CD14-positive monocyte (primary cell): ENCODE measurements around the gene ROPN1. TPM values are rescaled to one million over a fixed set of nuclear protein-coding genes. Genes with fewer than 3 reads are reported as not detected.

Experiments
- DNase-seq, 3 donors: peaks; one replicate each; pipeline ENCODE4 v3.0.0-alpha.2; 2011 to 2022
- H2AFZ ChIP-seq: 2 replicates; pipeline ENCODE4 v1.6.0; 2012; ENCODE audit warnings: mild to moderate bottlenecking, low read depth, low read length, inconsistent platforms; ENCODE audit not compliant: insufficient read depth, poor library complexity, severe bottlenecking
- H3K27ac ChIP-seq, 2 donors: 1 replicate in 1 of 2; 2 replicates in 1 of 2; pipeline ENCODE4 v1.5.1; 2012 to 2013; ENCODE audit warnings: low read length in 2 of 2, control low read depth in 1 of 2, inconsistent platforms in 1 of 2, low read depth in 1 of 2, mild to moderate bottlenecking in 1 of 2
- H3K27me3 ChIP-seq, 2 donors: one replicate each; pipeline versions ENCODE4 v1.6.0 to v1.6.1; 2011 to 2013; ENCODE audit warnings: low read length in 2 of 2; ENCODE audit not compliant: control insufficient read depth in 2 of 2, insufficient read depth in 2 of 2
- H3K36me3 ChIP-seq, 2 donors: replicated peaks in 1 of 2; 1 replicate in 1 of 2; 2 replicates in 1 of 2; pipeline versions ENCODE4 v1.5.1 to v1.6.1; 2012 to 2013; ENCODE audit warnings: low read length in 2 of 2, control low read depth in 1 of 2, inconsistent platforms in 1 of 2, mild to moderate bottlenecking in 1 of 2; ENCODE audit not compliant: insufficient read depth in 2 of 2, control insufficient read depth in 1 of 2
- H3K4me1 ChIP-seq, 2 donors: 1 replicate in 1 of 2; 2 replicates in 1 of 2; pipeline versions ENCODE4 v1.5.1 to v1.6.1; 2012 to 2013; ENCODE audit warnings: low read length in 2 of 2, control low read depth in 1 of 2, inconsistent platforms in 1 of 2, mild to moderate bottlenecking in 1 of 2, moderate library complexity in 1 of 2; ENCODE audit not compliant: insufficient read depth in 2 of 2, control insufficient read depth in 1 of 2
- H3K4me2 ChIP-seq: replicated peaks from 2 replicates; pipeline ENCODE3; 2012; ENCODE audit warnings: low read length, moderate library complexity, mild to moderate bottlenecking; ENCODE audit not compliant: poor library complexity, severe bottlenecking; ENCODE audit errors: extremely low read depth
- H3K4me3 ChIP-seq, 3 experiments: fragments of 200-600 bp in 1 of 3; sonication (generic) in 1 of 3; replicated peaks in 1 of 3; 1 replicate in 2 of 3; 2 replicates in 1 of 3; pipeline ENCODE4 v1.5.1; 2011 to 2013; ENCODE audit warnings: low read length in 3 of 3, mild to moderate bottlenecking in 3 of 3, control low read depth in 2 of 3, low read depth in 2 of 3, inconsistent platforms in 1 of 3, moderate library complexity in 1 of 3
- H3K79me2 ChIP-seq: 2 replicates; pipeline ENCODE4 v1.6.0; 2012; ENCODE audit warnings: mild to moderate bottlenecking, control low read depth, inconsistent platforms, low read length, moderate library complexity; ENCODE audit not compliant: insufficient read depth
- H3K9ac ChIP-seq: 2 replicates; pipeline ENCODE4 v1.6.0; 2017; ENCODE audit warnings: low read length, mild to moderate bottlenecking; ENCODE audit not compliant: insufficient read depth, poor library complexity, severe bottlenecking
- H3K9me3 ChIP-seq, 2 donors: replicated peaks in 1 of 2; 1 replicate in 1 of 2; 2 replicates in 1 of 2; pipeline versions ENCODE4 v1.5.1 to v1.6.1; 2012 to 2013; ENCODE audit warnings: low read length in 2 of 2, control low read depth in 1 of 2; ENCODE audit not compliant: control insufficient read depth in 1 of 2, insufficient read depth in 1 of 2
- H4K20me1 ChIP-seq: 2 replicates; pipeline ENCODE4 v1.6.0; 2012; ENCODE audit warnings: mild to moderate bottlenecking, low read length, control low read depth, moderate library complexity; ENCODE audit not compliant: insufficient read depth
- H3K27ac Mint-ChIP-seq, 7 donors: one replicate each; pipeline ENCODE4 v1.8.0; 2020; ENCODE audit warnings: mild to moderate bottlenecking in 7 of 7, mixed read lengths in 7 of 7, moderate library complexity in 6 of 7, inconsistent platforms in 2 of 7
- H3K27me3 Mint-ChIP-seq, 3 donors: one replicate each; pipeline ENCODE4 v1.8.0; 2021 to 2022; ENCODE audit warnings: low read depth in 3 of 3, mild to moderate bottlenecking in 3 of 3, mixed read lengths in 3 of 3, moderate library complexity in 3 of 3, inconsistent platforms in 1 of 3
- H3K36me3 Mint-ChIP-seq, 2 donors: one replicate each; pipeline ENCODE4 v1.8.0; 2020; ENCODE audit warnings: mixed read lengths in 2 of 2, inconsistent platforms in 1 of 2, mild to moderate bottlenecking in 1 of 2
- H3K4me1 Mint-ChIP-seq: one replicate; pipeline ENCODE4 v1.8.0; 2020; ENCODE audit warnings: mild to moderate bottlenecking, mixed read lengths
- H3K4me3 Mint-ChIP-seq, 2 donors: one replicate each; pipeline ENCODE4 v1.8.0; 2020; ENCODE audit warnings: mild to moderate bottlenecking in 2 of 2, mixed read lengths in 2 of 2, moderate library complexity in 1 of 2
- H3K9me3 Mint-ChIP-seq, 7 donors: one replicate each; pipeline ENCODE4 v1.8.0; 2020 to 2022; ENCODE audit warnings: mixed read lengths in 7 of 7, mild to moderate bottlenecking in 6 of 7, moderate library complexity in 6 of 7, inconsistent platforms in 2 of 7
- WGBS: methylation state at CpG from one replicate; pipeline ENCODE4 v1.1.5; 2013; ENCODE audit warnings: missing lambda C conversion rate; ENCODE audit not compliant: insufficient coverage; 5-methylcytosine and 5-hydroxymethylcytosine counted together
- intact Hi-C, 2 donors: fragments of 100-400 bp; cut with micrococcal nuclease; formaldehyde crosslinking; loops; one replicate each; pipeline versions ENCODE4 v1.15.0 to v1.15.1; 2023
- polyA plus RNA-seq, 3 donors: library from polyadenylated mRNA; depleted of rRNA in 1 of 3; unstranded in 2 of 3; stranded (reverse) in 1 of 3; fragments of 300-500 nt in 2 of 3; fragments of >200 nt in 1 of 3; fragmentation: Illumina TruSeq in 2 of 3; gene quantifications; 1 replicate in 2 of 3; 2 replicates in 1 of 3; pipeline ENCODE4 v1.2.3, GENCODE V29; 2012 to 2021
- TF ChIP-seq, protein P1 (sequence below): fragments of 200-600 bp; IDR thresholded peaks from one replicate; pipeline ENCODE4 v1.8.0; 2022; ENCODE audit warnings: antibody characterized with exemption, mild to moderate bottlenecking

ROPN1 gene
- polyA plus RNA-seq, 3 donors = not detected

DNA sequence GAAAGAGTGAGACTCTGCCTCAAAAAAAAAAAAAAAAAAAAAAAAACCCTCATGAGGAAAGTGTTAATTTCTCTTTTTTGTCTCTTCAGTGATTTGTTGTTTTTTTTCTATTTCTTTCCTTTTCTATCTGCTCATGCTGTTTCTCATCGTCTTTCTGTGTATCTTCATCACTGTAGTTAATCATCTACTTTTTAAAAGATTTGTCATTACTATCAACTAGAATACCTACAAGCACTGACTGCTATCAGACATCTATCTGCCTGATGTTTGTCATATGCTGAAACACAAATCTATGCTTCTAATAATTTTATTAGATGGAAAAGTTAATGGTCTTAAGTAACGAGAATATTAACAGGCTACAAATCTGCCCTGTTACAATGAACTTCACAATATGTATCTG lies 57.7 kb downstream of the ROPN1 start:
- H3K4me1 Mint-ChIP-seq = no peaks in the 10 kb centered on the region
- Histone ChIP-seq H3K79me2 (no peaks in the 10 kb centered on the region), H3K4me2 (no peak overlapping the region), H3K27me3 (no peaks in the 10 kb centered on the region), H3K27ac (no peak overlapping the region), H3K4me3 (no peak overlapping the region), H3K9me3 (no peaks in the 10 kb centered on the region), H3K9ac (no peak overlapping the region), H3K36me3 (peaks cover 13 to 36% of the 10 kb centered on the region in 2 donors), H4K20me1 (no peaks in the 10 kb centered on the region), H3K4me1 (no peaks in the 10 kb centered on the region), H2AFZ (no peak overlapping the region)
- no peak for DNase-seq
- H3K27ac Mint-ChIP-seq = peak overlapping the region in 1 of 7 donors; percentile 10
- no CpG with 5 or more reads among the region's 2 CpGs for WGBS
- no peaks in the 10 kb centered on the region for H3K9me3 Mint-ChIP-seq
- intact Hi-C loops = no loop called here
- TF ChIP-seq, protein P1, sequence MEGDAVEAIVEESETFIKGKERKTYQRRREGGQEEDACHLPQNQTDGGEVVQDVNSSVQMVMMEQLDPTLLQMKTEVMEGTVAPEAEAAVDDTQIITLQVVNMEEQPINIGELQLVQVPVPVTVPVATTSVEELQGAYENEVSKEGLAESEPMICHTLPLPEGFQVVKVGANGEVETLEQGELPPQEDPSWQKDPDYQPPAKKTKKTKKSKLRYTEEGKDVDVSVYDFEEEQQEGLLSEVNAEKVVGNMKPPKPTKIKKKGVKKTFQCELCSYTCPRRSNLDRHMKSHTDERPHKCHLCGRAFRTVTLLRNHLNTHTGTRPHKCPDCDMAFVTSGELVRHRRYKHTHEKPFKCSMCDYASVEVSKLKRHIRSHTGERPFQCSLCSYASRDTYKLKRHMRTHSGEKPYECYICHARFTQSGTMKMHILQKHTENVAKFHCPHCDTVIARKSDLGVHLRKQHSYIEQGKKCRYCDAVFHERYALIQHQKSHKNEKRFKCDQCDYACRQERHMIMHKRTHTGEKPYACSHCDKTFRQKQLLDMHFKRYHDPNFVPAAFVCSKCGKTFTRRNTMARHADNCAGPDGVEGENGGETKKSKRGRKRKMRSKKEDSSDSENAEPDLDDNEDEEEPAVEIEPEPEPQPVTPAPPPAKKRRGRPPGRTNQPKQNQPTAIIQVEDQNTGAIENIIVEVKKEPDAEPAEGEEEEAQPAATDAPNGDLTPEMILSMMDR = no peak
- H3K4me3 Mint-ChIP-seq = no peak overlapping the region
- peaks cover 0 to 2% (median 0%) of the 10 kb centered on the region in 3 donors for H3K27me3 Mint-ChIP-seq
- H3K36me3 Mint-ChIP-seq = peaks cover 55 to 70% of the 10 kb centered on the region in 2 donors

DNA sequence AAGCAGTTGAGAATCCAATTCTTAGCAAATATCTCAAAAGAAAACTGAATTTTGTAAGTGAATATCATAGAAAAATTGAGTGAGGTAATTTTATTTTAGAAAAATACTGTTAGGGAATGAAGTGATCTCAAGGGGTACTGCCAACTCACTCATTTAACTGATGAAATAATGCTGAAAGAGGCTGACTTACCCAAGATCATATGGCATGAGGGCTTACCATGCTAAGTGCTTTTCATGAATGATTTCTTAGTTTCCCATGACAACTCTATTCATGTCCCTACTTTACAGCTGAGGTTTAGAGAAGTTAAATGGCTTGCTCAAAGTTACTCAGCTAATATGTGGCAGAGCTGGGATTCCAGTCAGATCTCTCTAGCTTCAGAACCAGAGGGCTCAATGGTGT lies 61.5 kb downstream of the ROPN1 start:
- no peak overlapping the region for H3K9ac ChIP-seq
- TF ChIP-seq, protein P1 = no peak
- no peaks in the 10 kb centered on the region for H3K27me3 ChIP-seq
- Mint-ChIP-seq H3K27ac (no peak overlapping the region), H3K4me1 (no peaks in the 10 kb centered on the region), H3K27me3 (peaks cover 0 to 2% (median 0%) of the 10 kb centered on the region in 3 donors), H3K4me3 (no peak overlapping the region), H3K9me3 (peaks cover 0 to 5% (median 0%) of the 10 kb centered on the region in 7 donors), H3K36me3 (peaks cover 39 to 58% of the 10 kb centered on the region in 2 donors)
- no peaks in the 10 kb centered on the region for H3K9me3 ChIP-seq
- DNase-seq = no peak
- H3K36me3 ChIP-seq = peaks cover 18 to 50% of the 10 kb centered on the region in 2 donors
- H3K27ac ChIP-seq = no peak overlapping the region
- no peak overlapping the region for H3K4me2 ChIP-seq
- intact Hi-C loops = no loop called here
- H3K79me2 ChIP-seq = no peaks in the 10 kb centered on the region
- no peaks in the 10 kb centered on the region for H3K4me1 ChIP-seq
- no peak overlapping the region for H3K4me3 ChIP-seq
- H4K20me1 ChIP-seq = no peaks in the 10 kb centered on the region
- H2AFZ ChIP-seq = no peak overlapping the region
